Right lobe of liver (tissue), 4 donors: ENCODE data around the gene METTL22.

Source experiments
- CTCF ChIP-seq, 4 donors: fragments of 200-600 bp in 3 of 4; fragments of 450-650 bp in 1 of 4; IDR thresholded peaks; one replicate each; pipeline versions ENCODE4 v1.5.1 to v1.8.0; 2016 to 2022; ENCODE audit warnings: antibody characterized with exemption in 4 of 4, mild to moderate bottlenecking in 2 of 4
- POLR2A ChIP-seq: fragments of 450-650 bp; IDR thresholded peaks from one replicate; pipeline ENCODE4 v1.6.1; 2017; ENCODE audit warnings: antibody characterized with exemption, mild to moderate bottlenecking
- donor health status: DM: no; HTN: no; CAD: no.
- donor health status: DM: no; HTN: no; CAD: no.
- donor health status: DM: no; HTN: yes; CAD: no.

DNA sequence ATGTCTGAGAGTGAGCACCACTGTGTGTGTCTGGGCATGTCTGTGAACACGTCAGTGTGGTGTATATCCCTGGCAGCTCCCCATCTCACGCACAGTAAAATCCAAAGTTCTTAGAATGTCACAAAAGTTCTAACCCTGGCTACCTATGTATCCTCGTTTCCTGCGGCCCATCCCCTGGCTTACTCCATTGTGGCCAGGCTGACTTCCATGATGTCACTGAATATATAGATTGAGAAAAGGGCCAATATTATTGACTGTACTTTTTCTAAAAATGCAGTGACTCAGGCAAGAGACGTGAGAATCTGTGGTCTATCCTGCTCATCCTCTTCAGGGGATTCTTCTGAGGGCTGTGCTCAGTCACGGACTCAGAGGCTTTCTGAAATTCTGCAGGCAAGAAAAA lies 963 bp upstream of the METTL22 start:
- TF ChIP-seq CTCF (IDR thresholded peaks at IDR 0.05), result no peak
- no peak for TF ChIP-seq POLR2A
